Left lung (tissue), 10 donors: ENCODE measurements around the gene COMT. TPM values are rescaled to one million over a fixed set of nuclear protein-coding genes. Genes with fewer than 3 reads are reported as not detected.

Source experiments
- ATAC-seq: fragments of 200-7000 bp; cut with Tn5 transposase; one replicate; pipeline ENCODE4 v1.9.1; 2020; ENCODE audit warnings: moderate library complexity
- DNase-seq, 4 donors: peaks; one replicate each; pipeline ENCODE4 v3.0.0-alpha.2; 2013 to 2020
- H3K27ac ChIP-seq, 2 donors: fragments of 200-600 bp; sonication (generic) in 1 of 2; one replicate each; pipeline versions ENCODE4 v1.5.0 to v1.8.0; 2020 to 2021
- H3K27me3 ChIP-seq, 2 donors: fragments of 200-600 bp; sonication (generic) in 1 of 2; one replicate each; pipeline versions ENCODE4 v1.5.0 to v1.8.0; 2020 to 2021
- H3K36me3 ChIP-seq, 2 donors: fragments of 200-600 bp; sonication (generic) in 1 of 2; one replicate each; pipeline versions ENCODE4 v1.5.0 to v1.8.0; 2020 to 2021
- H3K4me1 ChIP-seq, 2 donors: fragments of 200-600 bp; one replicate each; pipeline ENCODE4 v1.8.0; 2021
- H3K4me3 ChIP-seq, 2 donors: fragments of 200-600 bp; sonication (generic) in 1 of 2; one replicate each; pipeline versions ENCODE4 v1.5.0 to v1.8.0; 2020 to 2021; ENCODE audit warnings: mild to moderate bottlenecking in 1 of 2
- H3K9me3 ChIP-seq, 2 donors: fragments of 200-600 bp; sonication (generic) in 1 of 2; one replicate each; pipeline versions ENCODE4 v1.5.0 to v1.8.0; 2020 to 2021
- CTCF ChIP-seq, 2 donors: fragments of 200-600 bp; sonication (generic) in 1 of 2; IDR thresholded peaks; one replicate each; pipeline versions ENCODE4 v1.5.0 to v1.8.0; 2021; ENCODE audit warnings: antibody characterized with exemption in 2 of 2
- intact Hi-C, 2 donors: fragments of 100-400 bp; cut with DNase I; formaldehyde crosslinking; loops; one replicate each; pipeline versions ENCODE4 v1.11.2 to v1.14.2; 2022
- polyA plus RNA-seq, 6 donors: library from polyadenylated mRNA; unstranded; fragments of 120-200 nt; gene quantifications; one replicate each; pipeline ENCODE4 v1.2.1, GENCODE V29; 2013; ENCODE audit not compliant: insufficient read length in 6 of 6
- total RNA-seq, 2 donors: library from RNA; stranded (reverse); fragmentation: NEBNext Ultra II Directional; extraction: Animal tissue kit (Norgen Biotek cat#: 25700); gene quantifications; one replicate each; pipeline ENCODE4 v1.2.1, GENCODE V29; 2021
- donor health status: DM: no; HTN: yes; CAD: no.
- donor health status: DM: no; HTN: no; CAD: no.

Gene COMT
- total and polyA plus RNA-seq, 8 donors, result 90.1 to 249 (median 102) TPM

GRCh38 chr22:20013382-20013871 is 71.9 kb downstream of the COMT start:
- Histone ChIP-seq H3K9me3 (no peaks in the 10 kb centered on the region), H3K36me3 (no peaks in the 10 kb centered on the region), H3K4me1 (peaks cover 8 to 29% of the 10 kb centered on the region in 2 donors), H3K27me3 (peaks cover 0 to 31% of the 10 kb centered on the region in 2 donors), H3K27ac (no peak overlapping the region), H3K4me3 (no peak overlapping the region)
- intact Hi-C loops, result no loop called here
- peak; percentile 67 for TF ChIP-seq CTCF (IDR thresholded peaks at IDR 0.05)
- DNase-seq (peak; percentile 54 to 86 (median 67)), ATAC-seq (peak; percentile 33)

DNA sequence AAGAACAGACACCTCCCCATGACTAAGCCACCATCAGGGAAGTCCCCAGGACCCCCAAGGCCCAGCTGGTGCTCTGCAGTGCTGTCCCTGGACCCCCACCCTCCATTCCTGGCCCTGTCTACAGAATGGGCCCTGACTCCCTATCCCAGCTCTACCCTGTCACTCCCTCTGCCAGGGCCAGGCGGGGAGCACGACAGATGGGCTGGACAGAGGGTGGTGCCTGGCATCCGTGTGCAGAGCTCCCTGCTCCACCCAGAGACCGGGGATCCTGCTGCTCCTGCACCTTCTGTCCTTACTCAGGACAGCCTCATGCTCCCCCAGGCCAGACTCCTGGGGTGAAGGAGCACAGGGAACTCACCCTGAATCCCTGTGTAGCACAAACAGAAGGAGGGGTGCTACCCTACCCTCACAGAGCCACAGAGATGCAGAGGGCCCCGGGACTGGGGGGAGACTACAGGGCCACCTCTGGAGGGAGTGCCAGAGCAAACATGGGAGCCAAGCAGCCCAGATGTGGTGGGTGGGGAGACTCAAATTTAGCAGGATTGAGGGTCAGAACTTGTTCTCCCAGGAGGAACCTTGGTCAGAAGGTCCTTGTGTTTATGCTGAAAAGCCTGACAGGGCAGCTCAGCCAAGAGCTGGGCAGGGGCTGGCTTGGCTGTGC is 73.1 kb downstream of the COMT start:
- TF ChIP-seq CTCF (IDR thresholded peaks at IDR 0.05), result no peak
- no peak overlapping the region for H3K4me3 ChIP-seq
- H3K27ac ChIP-seq, result no peak overlapping the region
- H3K36me3 ChIP-seq, result no peaks in the 10 kb centered on the region
- H3K27me3 ChIP-seq, result peaks cover 0 to 31% of the 10 kb centered on the region in 2 donors
- ATAC-seq (no peak), DNase-seq (peak in 1 of 4 donors; percentile 54)
- intact Hi-C loops, result loop anchor here in 1 of 2 donors (2.0 kb wide), 1 partner anchor 46 kb away; no protein-coding TSS in a partner anchor
- H3K9me3 ChIP-seq, result no peaks in the 10 kb centered on the region
- H3K4me1 ChIP-seq, result peaks cover 8 to 29% of the 10 kb centered on the region in 2 donors

DNA sequence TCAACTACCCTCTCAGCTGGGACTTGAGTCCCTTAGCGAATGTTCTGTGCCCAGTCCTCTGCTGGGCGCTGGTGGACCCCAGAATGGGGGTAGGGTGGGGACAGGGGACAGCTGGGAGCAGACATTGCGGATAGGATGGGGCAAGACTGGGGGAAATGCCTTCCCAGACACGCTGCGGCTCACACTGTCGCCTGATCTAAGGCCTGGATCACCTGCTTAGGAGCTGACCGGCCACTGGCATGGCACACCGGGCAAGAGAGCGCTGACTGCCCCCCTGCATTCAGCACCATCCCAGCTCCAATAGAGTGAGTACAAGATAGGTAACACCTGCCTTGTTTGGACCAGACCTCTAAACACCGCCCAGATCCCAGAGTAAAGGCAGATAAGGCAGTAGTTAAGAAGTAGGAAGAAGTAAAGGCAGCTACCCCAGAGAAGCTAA is 73.6 kb downstream of the COMT start:
- Histone ChIP-seq H3K9me3 (no peaks in the 10 kb centered on the region), H3K36me3 (no peaks in the 10 kb centered on the region), H3K27ac (no peak overlapping the region), H3K27me3 (peaks cover 0 to 31% of the 10 kb centered on the region in 2 donors), H3K4me1 (peaks cover 8 to 32% of the 10 kb centered on the region in 2 donors), H3K4me3 (no peak overlapping the region)
- ATAC-seq (no peak), DNase-seq (peak in 1 of 4 donors; percentile 34)
- TF ChIP-seq CTCF (IDR thresholded peaks at IDR 0.05), result no peak
- intact Hi-C loops, result loop anchor here in 1 of 2 donors (2.0 kb wide), 1 partner anchor 46 kb away; no protein-coding TSS in a partner anchor

DNA sequence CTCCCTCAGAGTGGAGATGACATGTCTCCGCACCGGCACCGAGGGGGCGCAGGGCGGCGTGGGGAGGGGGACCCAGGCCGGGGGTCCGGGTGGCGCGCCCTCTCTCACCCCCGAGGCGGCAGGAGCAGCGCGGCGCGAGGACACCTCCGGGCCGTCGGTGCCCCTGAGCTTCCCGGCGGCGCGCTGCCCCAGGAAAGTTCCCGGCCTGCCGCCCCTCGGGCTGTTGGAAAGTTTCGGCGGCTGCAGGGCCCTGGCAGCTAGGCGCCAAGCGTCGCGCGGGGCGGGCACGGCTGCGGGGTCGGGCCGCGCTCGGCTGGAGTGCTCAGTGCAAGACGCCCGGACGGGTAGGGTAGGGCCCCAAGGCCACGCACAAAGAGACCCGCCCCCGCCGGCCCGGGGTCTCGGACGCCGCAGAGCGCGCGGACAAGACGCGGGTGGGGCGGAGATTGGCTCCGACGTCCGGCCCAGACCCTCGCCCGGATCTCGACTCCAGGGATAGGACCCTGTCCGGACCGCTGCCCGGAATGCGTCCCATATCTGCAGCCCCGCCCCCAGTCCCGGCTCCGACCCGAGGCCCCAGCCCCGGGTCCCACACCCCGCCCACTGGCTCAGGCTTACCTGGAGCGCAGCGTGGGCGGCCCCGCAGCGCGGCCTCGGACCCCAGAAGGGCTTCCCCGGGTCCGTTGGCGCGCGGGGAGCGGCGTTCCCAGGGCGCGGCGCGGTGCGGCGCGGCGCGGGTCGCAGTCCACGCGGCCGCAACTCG is 74.6 kb downstream of the COMT start:
- no peak for TF ChIP-seq CTCF (IDR thresholded peaks at IDR 0.05)
- intact Hi-C loops, result loop anchor here in 1 of 2 donors (2.0 kb wide), 1 partner anchor 47 kb away; no protein-coding TSS in a partner anchor
- peaks cover 0 to 31% of the 10 kb centered on the region in 2 donors for H3K27me3 ChIP-seq
- H3K4me1 ChIP-seq, result peaks cover 8 to 36% of the 10 kb centered on the region in 2 donors
- no peaks in the 10 kb centered on the region for H3K9me3 ChIP-seq
- DNase-seq (peak in 1 of 4 donors; percentile 86), ATAC-seq (no peak)
- H3K27ac ChIP-seq, result no peak overlapping the region
- H3K4me3 ChIP-seq, result peak overlapping the region; percentile 66 to 88
- no peaks in the 10 kb centered on the region for H3K36me3 ChIP-seq
